Glomerular visceral epithelial cell (primary cell): ENCODE data around the gene SERPINB1.

ENCODE experiments used
- DNase-seq: peaks from one replicate; pipeline ENCODE4 v3.0.0-alpha.2; 2016; ENCODE audit errors: extremely low spot score

The SERPINB1 gene

DNA sequence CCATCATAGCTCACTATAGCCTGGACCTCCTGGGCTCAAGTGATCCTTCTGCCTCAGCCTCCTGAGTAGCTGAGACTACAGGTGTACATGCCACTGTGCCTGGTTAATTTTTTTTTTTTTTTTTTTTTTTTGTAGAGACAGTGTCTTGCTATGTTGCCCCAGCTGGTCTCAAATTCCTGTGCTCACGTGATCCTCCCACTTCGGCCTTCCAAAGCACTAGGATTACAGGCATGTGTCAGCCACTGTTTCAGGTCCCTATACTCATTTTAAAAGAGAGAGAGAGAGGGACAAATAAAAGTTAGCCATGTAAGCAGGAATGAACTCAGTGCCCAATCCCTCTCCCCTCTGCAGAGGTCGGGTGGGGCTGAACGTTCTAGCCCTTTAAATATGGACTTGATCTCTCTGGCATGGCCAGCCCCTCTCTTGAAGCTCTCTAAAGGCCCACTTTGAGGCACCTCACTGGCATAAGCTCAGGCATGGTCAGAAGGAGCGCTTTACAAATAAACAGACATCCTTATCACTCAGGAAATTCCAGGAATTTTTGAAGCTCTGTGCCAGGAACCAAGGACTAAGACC lies 9.0 kb upstream of the SERPINB1 start:
- DNase-seq: no peak

DNA sequence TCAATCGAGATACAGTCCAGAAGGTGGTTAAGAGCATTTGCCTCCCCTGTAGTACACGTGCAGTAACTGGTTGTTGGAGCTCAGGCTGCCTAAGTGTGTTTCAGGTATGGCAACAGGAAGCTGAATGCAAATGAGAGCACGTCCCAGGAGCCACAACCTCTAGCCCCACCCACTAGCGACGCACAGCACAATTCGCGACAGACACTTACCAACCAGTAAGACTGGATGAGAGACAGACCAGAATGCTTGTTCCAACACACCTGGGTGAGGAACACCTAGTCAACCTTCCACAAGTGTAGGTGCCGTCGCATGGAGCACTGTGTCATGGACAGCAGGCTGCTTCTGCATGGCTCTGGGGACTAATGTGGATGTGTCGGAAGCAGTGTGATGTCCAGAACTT lies 7.2 kb upstream of the SERPINB1 start:
- no peak for DNase-seq

DNA sequence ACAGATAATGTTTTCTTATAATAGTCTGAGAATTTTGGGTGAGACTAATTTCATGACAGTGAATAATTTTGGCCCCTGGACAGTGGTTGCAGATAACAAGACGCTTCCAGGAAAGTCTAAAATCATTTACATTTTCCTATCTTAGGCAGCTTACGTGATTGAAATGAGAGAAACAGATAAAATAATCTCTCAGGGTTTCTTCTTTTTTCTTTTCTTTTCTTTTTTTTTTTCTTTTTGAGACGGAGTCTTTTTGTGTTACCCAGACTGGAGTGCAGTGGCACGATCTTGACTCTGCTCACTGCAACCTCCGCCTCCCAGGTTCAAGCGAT lies 4.2 kb upstream of the SERPINB1 start:
- no peak for DNase-seq

DNA sequence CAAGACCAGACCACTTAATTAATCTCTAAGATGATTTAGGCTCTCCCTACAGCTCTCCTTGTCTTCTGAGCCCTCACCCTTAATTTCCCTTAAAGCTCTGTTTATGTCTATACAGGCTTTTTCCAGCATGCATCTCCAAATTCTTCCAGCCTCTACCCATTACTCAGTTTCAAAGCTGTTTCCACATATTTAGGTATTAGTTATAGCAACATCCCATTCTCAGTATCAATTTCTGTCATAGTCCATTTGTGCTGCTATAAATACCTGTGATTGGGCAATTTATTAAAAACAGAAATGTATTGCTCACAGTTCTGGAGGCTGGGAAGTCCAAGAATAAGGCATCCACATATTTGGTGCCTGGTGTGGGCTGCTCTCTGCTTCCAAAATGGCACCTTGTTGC lies 2.3 kb upstream of the SERPINB1 start:
- DNase-seq: no peak

DNA sequence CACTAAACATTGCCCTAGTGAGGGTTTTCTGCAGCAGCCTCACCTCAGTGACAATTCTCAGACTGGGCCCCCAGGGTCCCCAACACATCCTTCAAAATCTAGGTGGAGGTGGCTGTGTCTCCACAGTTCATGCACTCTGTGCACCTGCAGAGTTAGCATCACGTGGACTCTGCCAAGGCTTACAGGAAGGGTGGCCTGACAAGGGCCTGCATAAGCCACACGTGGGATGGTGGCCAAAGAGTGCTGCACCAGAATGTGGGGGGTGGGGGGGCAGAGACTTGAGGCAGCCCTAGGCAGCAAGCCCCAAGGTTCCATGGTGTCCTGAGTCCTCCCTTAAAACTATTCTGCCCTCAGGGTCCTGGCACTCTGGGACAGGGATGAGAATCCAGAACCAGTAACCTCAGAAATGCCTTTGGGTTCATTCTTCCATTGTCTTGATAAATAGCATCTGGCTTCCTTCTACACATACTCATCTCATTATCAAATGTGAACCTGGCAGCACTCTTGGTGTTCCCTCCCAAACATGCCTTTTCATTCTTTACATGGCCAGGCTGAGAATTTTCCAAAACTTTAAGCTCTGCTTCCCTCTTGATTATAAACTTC lies 1.6 kb upstream of the SERPINB1 start:
- DNase-seq: no peak

DNA sequence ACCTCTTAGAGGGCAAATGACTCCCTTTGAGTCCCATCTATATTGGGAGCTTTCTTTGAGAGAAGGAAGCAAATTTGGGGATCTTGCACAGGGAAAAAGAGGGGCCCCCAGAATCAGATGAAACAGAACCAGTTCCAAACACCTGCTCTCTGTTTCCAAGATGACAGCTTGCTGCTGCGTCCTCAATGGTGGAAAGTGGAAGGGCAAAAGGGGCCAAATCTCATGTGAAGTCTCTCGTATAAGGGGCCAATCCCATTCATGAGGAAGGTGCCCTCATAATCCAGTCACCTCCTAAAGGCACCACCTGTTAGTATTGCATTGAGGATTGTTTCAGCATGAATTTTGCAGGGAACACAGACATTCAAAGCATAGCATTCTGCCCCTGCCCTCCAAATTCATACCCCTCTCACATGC lies 483 bp upstream of the SERPINB1 start:
- DNase-seq: no peak

DNA sequence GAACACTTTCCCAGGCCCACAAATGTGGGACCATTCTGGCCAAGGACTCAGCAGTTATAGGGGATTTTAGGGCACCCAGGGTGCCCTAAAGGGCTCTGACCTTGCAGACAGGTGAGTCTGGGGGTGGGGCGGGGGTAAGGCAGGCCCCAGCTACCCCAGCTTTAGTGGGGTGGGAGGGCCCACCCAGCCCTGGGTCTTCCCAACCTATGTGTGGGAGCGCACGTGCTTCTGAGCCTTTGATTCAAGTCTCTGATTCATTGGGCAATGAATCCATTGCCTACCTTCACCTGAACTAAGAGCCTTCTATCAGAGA lies 958 bp downstream of the SERPINB1 start:
- no peak for DNase-seq

DNA sequence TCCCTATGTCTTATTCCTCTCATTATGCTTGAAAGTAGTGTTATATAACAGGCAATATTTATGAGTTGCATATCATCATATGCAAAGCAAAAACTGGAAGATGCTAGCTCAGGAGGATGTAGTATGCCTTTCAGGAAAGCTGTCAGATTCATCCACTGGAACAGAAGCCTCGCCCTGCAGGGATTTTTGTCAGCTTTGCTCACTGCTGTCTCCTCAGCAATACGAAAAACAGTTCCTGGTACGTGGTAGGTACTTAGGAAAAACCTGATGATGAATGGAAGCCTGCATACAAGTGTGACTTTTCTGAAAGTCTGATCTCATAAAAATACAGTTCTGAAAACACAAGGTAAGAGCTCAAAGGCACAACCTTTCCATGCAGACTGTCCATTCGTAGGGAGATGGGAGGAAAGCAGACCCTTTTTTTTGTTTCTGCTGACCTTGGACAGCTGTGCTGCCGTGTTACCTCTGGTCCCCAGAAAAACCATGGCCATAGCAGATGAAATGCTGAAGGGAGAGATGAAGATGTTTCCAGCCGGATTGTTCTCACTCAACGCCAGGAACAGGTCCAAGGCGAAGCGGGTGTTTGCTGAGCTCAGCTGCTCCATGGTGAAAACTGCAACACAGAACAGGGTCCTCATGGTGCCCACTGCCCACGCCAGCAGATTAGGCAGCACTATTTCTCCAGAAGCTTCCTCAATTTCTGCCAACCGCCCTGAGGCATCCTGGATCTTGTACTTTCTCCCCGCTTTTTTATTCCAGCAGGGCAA lies 1.5 kb downstream of the SERPINB1 start:
- DNase-seq: peak; percentile 48

DNA sequence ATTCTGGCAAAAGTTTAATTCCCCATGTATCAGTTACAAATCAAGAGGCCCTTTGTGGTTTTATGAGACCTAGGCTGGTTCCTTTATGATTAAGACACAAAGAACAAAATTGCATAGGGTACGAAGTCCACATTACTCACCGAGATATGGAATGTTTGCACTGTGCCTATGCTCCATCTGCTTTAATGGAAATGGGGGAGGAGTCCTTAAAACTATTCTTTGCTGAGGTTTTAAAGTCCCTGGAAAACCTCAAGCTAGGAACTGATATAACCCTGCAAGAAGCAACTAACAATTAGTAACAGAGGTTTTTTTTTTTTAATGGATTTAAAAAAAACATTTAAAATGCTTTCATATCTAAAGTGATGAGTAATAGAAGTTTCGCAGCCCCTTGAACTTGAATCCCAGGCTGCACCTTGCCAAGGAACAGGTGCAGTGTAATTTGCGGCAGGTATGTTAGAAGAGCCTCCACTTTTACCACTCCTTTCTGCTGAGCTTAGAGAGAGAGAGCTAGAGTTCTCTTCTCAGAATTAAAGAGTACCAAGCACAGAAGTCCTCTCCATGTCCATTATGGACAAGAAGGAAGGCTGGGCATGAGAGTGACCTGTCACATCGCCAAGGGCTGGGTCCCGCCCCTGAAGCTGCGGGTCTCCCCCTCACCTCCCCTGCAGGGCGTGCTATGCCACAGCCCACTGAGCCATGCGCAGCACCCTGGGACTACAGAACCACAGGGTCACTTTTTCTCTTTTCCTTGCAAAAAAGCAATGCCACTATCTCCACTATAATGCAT lies 2.3 kb downstream of the SERPINB1 start:
- DNase-seq: peak; percentile 81

DNA sequence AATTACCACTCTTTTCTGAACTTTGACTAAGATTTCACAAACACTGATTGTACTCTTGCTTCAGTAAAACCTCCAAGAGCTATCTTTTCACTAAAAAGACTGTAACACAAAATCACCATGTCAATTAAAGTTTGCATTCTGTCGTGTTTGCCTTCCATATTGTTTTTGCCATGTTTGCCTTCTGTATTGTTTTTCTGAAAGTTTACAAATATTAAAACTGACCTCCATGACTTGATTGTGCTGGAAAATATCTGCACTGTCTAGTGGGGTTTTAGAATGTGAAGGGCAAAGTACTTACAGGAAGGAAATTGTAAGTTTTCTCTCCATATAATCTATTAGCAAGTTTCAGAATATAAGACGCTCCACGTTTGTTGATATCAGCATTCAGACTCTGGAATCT lies 3.4 kb downstream of the SERPINB1 start:
- DNase-seq: no peak

DNA sequence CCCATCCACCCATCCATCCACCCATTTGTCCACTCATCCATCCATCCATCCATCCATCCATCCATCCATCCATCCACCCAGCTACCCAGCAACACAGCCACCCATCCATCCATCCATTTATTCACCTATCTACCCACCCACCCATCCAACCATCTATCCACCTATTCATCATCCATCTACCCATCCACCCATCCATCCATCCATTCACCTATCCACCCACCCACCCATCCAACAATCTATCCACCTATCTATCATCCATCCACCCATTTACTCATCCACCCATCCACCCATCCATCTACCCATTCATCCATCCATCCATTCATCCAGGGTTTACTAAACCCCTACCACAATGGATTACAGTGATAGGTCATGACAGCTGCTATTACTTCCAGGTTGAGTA lies 7.4 kb downstream of the SERPINB1 start:
- no peak for DNase-seq

DNA sequence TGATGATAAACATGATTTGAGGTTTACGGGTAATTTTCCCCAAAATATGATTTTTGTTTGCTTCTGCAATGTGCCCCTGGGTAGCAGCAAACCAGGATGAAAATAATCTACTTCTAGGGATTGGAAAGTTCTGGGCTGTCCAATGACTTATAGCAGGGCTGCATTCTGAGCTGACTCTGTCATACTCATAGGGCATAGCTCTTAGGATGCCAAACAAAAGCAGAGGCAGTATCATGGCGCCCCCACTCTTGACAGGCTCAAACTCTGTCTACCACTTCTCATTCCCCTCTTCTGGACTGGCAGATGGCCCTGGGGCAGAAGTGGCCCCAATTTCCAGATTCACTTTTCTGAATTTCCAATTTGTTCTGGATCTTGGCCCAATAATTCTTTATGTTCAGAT lies 10.3 kb downstream of the SERPINB1 start:
- no peak for DNase-seq

DNA sequence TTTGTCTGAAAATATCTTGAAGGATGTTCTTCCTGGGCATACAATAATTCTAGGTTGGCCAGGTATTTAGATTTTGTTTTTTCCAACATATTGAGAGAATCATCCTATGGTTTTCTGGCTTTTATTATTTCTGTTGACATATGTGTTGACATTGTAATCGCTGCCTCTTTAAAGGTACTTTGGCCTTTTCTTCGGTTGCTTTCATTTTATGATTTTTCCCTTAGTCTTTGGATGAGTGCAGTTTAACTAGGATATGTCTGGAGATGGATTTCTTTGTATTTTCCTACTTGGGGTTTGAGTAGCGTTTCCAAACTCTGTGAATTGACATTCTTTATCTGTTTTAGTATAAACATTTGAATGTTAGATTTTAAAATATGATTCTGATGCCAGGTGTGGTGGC lies 11.5 kb downstream of the SERPINB1 start:
- no peak for DNase-seq

DNA sequence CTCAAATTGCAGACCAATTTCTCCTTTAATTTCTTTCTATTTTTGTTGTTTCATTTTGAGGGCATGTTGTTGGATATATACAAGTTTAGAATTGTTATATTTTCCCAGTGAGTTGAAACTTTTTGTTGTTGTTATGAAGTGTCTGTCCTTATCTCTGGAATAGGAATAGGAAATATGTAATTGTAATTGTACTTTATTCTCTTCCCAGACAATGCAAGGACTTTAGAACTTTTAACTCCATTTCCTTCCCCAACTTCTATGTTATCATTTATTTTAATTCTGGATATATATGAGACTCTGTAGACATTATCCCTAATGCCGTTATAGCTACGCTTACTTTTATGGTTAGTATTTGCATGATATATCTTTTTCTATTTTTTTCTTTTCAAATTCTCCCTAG lies 12.4 kb downstream of the SERPINB1 start:
- DNase-seq: no peak

DNA sequence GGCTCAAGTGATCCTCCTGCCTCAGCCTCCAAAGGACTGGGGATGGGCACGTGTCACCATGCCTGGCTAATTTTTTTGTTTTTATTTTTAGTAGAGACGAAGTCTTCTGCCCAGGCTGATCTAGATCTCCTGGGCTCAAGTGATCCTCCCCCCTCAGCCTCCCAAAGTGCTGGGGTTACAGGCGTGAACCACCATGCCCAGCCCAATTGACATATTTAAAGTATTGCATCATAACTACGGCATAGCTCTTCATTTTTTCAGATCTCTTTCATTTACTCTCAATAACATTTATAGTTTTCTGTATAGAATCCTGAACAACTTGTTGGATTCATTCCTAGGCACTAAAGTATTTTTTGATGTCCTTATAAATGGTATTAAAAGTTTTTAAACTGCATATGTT lies 13.0 kb downstream of the SERPINB1 start:
- no peak for DNase-seq

DNA sequence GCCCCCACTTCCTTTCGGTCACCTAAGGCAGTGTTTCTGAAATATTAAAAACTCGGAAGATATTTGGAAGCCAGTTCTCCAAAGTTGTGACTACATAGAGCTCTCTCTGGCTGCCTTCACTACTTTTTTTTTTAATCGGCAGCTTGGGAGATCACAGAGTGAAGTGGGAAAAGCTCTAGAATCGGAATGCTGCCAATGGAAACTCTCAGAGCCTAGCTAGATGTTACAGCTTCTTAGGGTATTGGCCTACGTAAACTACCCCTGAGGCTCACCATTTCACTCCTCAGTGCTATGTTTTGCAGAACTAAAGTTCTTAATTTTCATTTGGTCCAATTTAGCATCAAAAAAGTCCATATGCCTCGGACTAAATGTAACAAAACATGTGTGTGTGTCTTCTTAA lies 14.5 kb downstream of the SERPINB1 start:
- DNase-seq: no peak

DNA sequence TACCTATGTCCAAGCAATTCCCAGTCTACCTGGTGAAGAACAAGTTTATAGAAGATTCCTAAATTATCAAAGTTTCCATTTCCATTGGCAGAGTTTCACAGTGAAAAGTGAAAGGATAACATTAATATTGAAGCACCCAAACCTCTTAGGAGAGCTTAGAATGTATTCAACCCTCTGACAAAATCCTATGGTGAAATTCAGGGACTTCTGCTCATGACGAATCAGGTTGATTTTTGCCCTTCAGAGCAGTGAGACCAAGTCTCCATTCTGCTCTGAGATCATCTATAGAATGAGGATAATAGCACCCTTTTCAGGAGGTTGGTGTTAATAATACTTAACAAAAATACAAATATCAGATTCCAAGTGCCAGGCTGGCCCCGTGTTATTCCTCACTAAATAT lies 15.5 kb downstream of the SERPINB1 start:
- DNase-seq: no peak

DNA sequence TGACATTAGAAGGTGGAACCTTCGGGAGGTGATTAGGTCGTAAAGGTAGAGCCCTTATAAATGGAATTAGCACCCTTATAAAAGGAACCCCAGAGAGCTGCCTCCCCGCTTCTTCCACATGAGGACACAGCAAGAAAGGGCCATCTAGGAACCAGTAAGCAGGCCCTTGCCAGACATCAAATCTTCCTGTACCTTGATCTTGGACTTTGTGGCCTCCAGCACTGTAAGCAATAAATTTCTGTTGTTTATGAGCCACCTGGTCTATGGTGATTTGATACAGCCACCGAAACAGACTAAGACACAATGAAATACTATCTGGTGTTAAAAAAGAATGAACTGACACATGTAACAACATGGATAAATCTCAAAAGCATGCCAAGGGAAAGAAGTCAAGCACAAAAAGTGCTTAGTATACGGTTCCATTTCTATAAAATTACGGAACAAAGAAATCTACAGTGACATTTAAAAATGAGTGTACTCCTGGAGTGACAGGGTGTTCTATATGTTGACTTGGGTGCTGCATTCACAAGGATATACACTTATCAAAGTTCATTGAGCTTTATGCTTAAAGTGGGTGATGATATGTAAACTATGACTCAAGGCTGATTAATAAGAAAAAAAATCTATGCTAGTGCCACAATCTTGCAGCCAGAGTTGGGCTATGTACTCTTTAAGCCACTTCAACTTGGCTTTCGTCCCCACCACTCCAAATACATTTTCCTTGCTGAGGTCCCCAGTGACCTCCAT lies 18.4 kb downstream of the SERPINB1 start:
- DNase-seq: no peak

DNA sequence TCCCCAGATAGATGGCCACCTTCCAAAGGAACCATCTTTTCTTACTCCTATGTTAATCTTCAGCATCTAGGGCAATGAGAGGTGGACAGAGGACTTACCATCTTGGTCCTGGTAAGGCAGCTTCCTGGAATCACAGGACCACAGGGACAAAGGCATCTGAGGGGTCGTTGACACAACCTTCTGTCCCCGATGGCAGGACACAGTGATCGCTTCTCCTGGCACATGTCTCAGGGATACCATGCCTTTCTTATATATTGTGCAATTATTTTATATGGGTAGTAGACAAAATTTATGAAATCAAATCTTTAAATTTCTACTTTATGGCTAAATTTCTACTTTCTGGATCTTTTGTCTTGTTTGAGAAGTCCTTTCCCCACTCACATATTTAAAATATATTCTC lies 20.1 kb downstream of the SERPINB1 start:
- DNase-seq: no peak

DNA sequence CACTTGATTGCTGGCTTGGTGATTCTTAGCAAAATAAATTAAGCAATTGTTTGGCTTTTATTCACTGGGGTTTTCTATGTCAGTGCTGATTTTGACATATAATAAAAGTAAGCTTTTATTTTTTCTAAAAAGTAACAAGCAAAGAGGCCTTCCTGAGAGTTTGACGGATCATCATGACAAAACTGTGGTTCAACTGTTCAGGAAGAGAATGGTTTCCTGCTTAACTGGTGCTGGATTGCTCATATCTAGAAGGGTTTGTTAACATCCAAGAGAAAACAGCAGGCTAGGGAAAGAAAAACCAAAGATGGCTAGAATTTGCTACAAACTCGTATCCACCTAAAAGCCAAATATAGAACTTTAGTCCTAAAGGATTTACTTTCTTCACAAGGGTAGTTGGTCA lies 21.2 kb downstream of the SERPINB1 start:
- DNase-seq: no peak

DNA sequence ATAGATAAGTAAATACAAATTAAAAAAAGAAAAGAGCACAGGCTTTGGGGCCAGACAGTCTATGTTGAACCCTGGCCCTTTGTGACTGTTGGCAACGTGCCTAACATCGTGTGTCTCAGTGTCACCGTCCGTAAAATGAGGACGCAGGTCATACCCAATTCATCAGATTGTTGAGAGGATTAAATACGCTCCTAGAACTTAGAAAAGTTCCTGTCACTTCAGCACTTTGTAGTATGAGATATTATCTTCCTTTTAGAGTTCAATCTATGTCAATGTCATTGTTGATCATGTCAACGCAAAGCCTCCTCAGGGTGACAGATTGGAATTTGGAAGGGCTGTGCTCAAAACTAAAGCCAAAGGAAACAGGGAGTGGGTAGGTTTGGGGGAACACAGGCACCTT lies 21.7 kb downstream of the SERPINB1 start:
- DNase-seq: no peak

DNA sequence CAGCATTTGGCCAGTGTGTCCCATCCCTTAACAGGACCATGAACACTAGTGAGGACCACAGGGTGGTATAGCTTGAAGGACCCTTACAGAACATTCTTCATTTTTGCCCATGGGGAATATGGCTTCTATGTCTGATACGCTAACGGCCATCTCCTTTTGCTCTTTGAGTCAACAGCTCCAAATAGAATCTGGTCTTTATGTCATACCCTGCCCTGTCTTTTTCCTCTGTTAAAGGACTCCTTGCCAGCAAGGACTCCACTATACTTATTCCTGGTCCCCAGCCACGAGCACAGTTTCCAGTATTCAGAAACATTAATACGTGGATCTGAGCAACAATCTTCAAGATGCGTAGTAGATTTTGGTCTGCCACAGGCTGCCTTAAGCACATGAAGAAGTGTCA lies 22.5 kb downstream of the SERPINB1 start:
- DNase-seq: no peak
